OCI-LY7 (cell line): ENCODE data around the gene NEAT1. TPM values are rescaled to one million over a fixed set of nuclear protein-coding genes. Genes with fewer than 3 reads are reported as not detected.

Experiments used
- BruUV-seq: library from RNA; stranded (reverse); fragments of 400-500 nt; replicated peaks from 2 replicates; lab custom pipeline; 2021; lab: Mats Ljungman, UMichigan
- CTCF ChIA-PET: fragments of 300-600 bp; sonication (Branson Sonifier 250); formaldehyde crosslinking; loops from one replicate; lab custom pipeline; 2022; ENCODE audit warnings: antibody characterized with exemption; ENCODE audit not compliant: unreplicated experiment; lab: Charles Lee
- POLR2A ChIA-PET: fragments of 300-600 bp; sonication (Branson Sonifier 250); formaldehyde crosslinking; loops from one replicate; lab custom pipeline; 2022; ENCODE audit warnings: antibody characterized with exemption; lab: Charles Lee
- DNase-seq: peaks from one replicate; pipeline ENCODE4 v3.0.0-alpha.2; 2015; ENCODE audit warnings: low spot score
- H2AFZ ChIP-seq: fragments of 200-600 bp; sonication (generic), shearing (Covaris generic); 2 replicates; pipeline ENCODE4 v1.6.1; 2014; ENCODE audit warnings: mild to moderate bottlenecking, antibody characterized with exemption, low read length, moderate library complexity
- H3K27ac ChIP-seq: fragments of 200-600 bp; sonication (generic); 2 replicates; pipeline ENCODE4 v1.5.1; 2014; ENCODE audit warnings: mixed run types, low read depth, mild to moderate bottlenecking, moderate library complexity, low read length, inconsistent platforms; ENCODE audit not compliant: poor library complexity, severe bottlenecking
- H3K36me3 ChIP-seq: fragments of 200-600 bp; sonication (generic); 2 replicates; pipeline ENCODE4 v1.6.1; 2014; ENCODE audit warnings: mild to moderate bottlenecking, antibody characterized with exemption, low read length, moderate library complexity, mixed read lengths; ENCODE audit not compliant: insufficient read depth
- H3K4me1 ChIP-seq: fragments of 200-600 bp; sonication (generic); 2 replicates; pipeline ENCODE4 v1.5.1; 2014; ENCODE audit warnings: mild to moderate bottlenecking, low read length; ENCODE audit not compliant: insufficient read depth, poor library complexity, severe bottlenecking
- H3K4me2 ChIP-seq: fragments of 200-600 bp; sonication (generic); 2 replicates; pipeline ENCODE4 v1.6.1; 2014; ENCODE audit warnings: mild to moderate bottlenecking, low read length
- H3K4me3 ChIP-seq: fragments of 200-600 bp; sonication (generic); 2 replicates; pipeline ENCODE4 v1.5.1; 2014; ENCODE audit warnings: mild to moderate bottlenecking, low read depth, low read length; ENCODE audit not compliant: poor library complexity, severe bottlenecking
- H3K79me2 ChIP-seq: fragments of 200-600 bp; sonication (generic); 2 replicates; pipeline ENCODE4 v1.6.1; 2016; ENCODE audit warnings: low read depth, mild to moderate bottlenecking, low read length, moderate library complexity, mixed read lengths; ENCODE audit not compliant: insufficient read depth
- H3K9me2 ChIP-seq: fragments of 200-600 bp; sonication (generic); 2 replicates; pipeline ENCODE4 v1.6.1; 2016; ENCODE audit warnings: mild to moderate bottlenecking, low read length, mixed read lengths; ENCODE audit not compliant: insufficient read depth
- H3K9me3 ChIP-seq: fragments of 200-600 bp; sonication (generic); 2 replicates; pipeline ENCODE4 v1.6.1; 2014; ENCODE audit warnings: mild to moderate bottlenecking, mixed run types, low read length, mixed read lengths
- H4K20me1 ChIP-seq: fragments of 200-600 bp; sonication (generic); 2 replicates; pipeline ENCODE4 v1.6.1; 2014; ENCODE audit warnings: mild to moderate bottlenecking, antibody characterized with exemption, low read length, moderate library complexity, mixed read lengths; ENCODE audit not compliant: insufficient read depth
- EZH2phosphoT487 ChIP-seq: fragments of 200-600 bp; sonication (generic); IDR thresholded peaks from 2 replicates; pipeline ENCODE4 v1.6.1; 2018; ENCODE audit warnings: low read depth, borderline replicate concordance, mild to moderate bottlenecking, mixed run types, antibody characterized with exemption, low read length, moderate library complexity, mixed read lengths
- intact Hi-C: fragments of 100-400 bp; cut with micrococcal nuclease; formaldehyde crosslinking; loops from one replicate; pipeline ENCODE4 v1.10.0; 2022; ENCODE audit not compliant: unreplicated experiment
- total RNA-seq, 2 experiments: library from RNA; depleted of rRNA in 1 of 2; stranded (reverse); fragments of >200 nt in 1 of 2; shearing (Covaris generic) in 1 of 2; gene quantifications; 2 replicates each; pipeline ENCODE4 v1.2.3, GENCODE V29; 2014 to 2022
- TF ChIP-seq, protein P1 (sequence below): fragments of 200-600 bp; sonication (generic); conservative IDR thresholded peaks from 2 replicates; pipeline ENCODE4 v1.5.1; 2014; ENCODE audit warnings: mild to moderate bottlenecking, antibody characterized with exemption, low read length, moderate library complexity, mixed read lengths

Gene NEAT1
- total RNA-seq, 2 experiments from 2014 or later: 30.1 to 440 TPM

DNA sequence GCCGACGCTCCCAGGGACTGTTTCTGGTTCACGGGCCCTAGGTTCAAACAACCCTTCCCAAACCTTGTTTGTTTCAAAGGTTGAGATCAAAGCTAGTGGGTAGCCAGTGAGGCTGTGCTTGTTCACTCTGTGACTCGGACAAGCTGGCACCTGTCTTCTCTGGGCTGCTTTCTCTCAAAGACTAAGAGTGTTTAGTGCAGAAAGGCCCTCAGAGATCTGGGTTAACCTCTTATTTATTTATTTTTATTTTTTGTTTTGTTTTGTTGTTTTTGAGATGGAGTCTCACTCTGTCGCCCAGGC, 63.3 kb downstream of the NEAT1 start:
- H4K20me1 ChIP-seq: no peaks in the 10 kb centered on the region
- no peaks in the 10 kb centered on the region for H3K79me2 ChIP-seq
- ChIA-PET POLR2A (interaction anchor here (1.4 to 11.1 kb wide), 3 partner anchors 8 to 14 kb away, joined by 3 to 199 read pairs (median 108); partner anchors contain the start of gene MALAT1), CTCF (no interaction called here)
- no peak overlapping the region for H3K27ac ChIP-seq
- DNase-seq: no peak
- no peak overlapping the region for H2AFZ ChIP-seq
- TF ChIP-seq EZH2phosphoT487: no peak
- TF ChIP-seq, protein P1, sequence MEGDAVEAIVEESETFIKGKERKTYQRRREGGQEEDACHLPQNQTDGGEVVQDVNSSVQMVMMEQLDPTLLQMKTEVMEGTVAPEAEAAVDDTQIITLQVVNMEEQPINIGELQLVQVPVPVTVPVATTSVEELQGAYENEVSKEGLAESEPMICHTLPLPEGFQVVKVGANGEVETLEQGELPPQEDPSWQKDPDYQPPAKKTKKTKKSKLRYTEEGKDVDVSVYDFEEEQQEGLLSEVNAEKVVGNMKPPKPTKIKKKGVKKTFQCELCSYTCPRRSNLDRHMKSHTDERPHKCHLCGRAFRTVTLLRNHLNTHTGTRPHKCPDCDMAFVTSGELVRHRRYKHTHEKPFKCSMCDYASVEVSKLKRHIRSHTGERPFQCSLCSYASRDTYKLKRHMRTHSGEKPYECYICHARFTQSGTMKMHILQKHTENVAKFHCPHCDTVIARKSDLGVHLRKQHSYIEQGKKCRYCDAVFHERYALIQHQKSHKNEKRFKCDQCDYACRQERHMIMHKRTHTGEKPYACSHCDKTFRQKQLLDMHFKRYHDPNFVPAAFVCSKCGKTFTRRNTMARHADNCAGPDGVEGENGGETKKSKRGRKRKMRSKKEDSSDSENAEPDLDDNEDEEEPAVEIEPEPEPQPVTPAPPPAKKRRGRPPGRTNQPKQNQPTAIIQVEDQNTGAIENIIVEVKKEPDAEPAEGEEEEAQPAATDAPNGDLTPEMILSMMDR: no peak
- BruUV-seq: no TSS peak
- H3K9me2 ChIP-seq: no peaks in the 10 kb centered on the region
- H3K4me3 ChIP-seq: no peak overlapping the region
- intact Hi-C loops: no loop called here
- no peaks in the 10 kb centered on the region for H3K36me3 ChIP-seq
- no peak overlapping the region for H3K4me2 ChIP-seq
- peaks cover 44% of the 10 kb centered on the region for H3K4me1 ChIP-seq
- H3K9me3 ChIP-seq: no peaks in the 10 kb centered on the region

DNA sequence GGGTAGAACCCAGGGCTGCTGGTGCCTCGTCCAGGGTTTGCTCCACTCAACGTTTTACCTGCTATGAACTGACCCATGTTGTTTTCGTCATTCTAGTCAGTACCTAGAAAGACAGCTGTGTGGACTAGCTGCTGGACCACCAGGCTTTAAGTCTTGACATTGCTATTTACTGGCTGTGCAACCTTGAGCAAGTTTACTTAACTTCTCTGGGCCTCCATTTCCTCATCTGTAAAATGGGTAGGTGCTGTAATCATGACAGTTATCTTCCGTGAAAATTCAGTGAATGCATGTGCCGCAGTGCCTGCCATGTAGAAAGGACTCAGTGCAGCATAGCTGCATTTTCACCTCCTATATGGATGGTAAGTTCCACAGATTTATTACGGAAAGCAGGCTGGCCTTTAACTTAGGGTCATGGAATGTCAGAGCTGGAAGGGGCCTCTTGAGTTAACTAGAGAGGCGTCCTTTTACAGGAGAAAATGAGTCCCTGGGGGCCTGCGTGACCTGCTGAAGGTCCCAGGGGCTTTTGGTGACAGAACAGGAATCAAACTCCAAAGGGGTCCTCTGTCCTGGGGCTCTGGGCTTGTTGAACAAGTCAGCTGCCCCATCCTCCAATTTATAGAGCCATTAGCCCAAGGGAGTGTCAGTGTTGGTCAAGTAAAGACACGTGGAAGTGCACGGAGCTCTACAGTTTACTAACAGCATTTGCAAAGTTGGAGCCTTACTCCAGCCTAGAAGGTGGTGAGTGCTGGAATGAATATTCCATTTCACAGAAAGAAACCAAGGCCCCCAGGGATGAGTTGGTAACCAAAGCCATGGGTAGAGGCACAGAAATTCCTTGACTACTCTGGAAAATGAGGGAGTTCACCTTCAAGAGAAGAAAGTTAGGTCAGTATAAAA, 64.2 kb downstream of the NEAT1 start:
- DNase-seq: no peak
- intact Hi-C loops: no loop called here
- H3K9me3 ChIP-seq: no peaks in the 10 kb centered on the region
- TF ChIP-seq EZH2phosphoT487: no peak
- TF ChIP-seq, protein P1: no peak
- no peaks in the 10 kb centered on the region for H3K36me3 ChIP-seq
- TSS peak; percentile 95 for BruUV-seq
- ChIA-PET CTCF (interaction anchor here (0.6 to 2.2 kb wide), 5 partner anchors 9 to 107 kb away, joined by 3 to 6 read pairs (median 3); no protein-coding TSS in a partner anchor), POLR2A (interaction anchor here (1.1 to 11.1 kb wide), 7 partner anchors 9 to 70 kb away, joined by 3 to 199 read pairs (median 26); partner anchors contain the start of genes MALAT1 and NEAT1)
- peak overlapping the region; percentile 60 for H3K4me2 ChIP-seq
- H3K4me3 ChIP-seq: peak overlapping the region; percentile 37
- H3K79me2 ChIP-seq: no peaks in the 10 kb centered on the region
- H4K20me1 ChIP-seq: no peaks in the 10 kb centered on the region
- H3K4me1 ChIP-seq: peaks cover 54% of the 10 kb centered on the region
- no peaks in the 10 kb centered on the region for H3K9me2 ChIP-seq
- H2AFZ ChIP-seq: peak overlapping the region; percentile 71; the same call in 1 of the 2 replicates
- peak overlapping the region; percentile 65 for H3K27ac ChIP-seq
